ENCODE data around the gene TLR10. TPM values are rescaled to one million over a fixed set of nuclear protein-coding genes. Genes with fewer than 3 reads are reported as not detected.

Gene TLR10
- total RNA-seq, 1 experiment from 2014 or later = not detected

DNA sequence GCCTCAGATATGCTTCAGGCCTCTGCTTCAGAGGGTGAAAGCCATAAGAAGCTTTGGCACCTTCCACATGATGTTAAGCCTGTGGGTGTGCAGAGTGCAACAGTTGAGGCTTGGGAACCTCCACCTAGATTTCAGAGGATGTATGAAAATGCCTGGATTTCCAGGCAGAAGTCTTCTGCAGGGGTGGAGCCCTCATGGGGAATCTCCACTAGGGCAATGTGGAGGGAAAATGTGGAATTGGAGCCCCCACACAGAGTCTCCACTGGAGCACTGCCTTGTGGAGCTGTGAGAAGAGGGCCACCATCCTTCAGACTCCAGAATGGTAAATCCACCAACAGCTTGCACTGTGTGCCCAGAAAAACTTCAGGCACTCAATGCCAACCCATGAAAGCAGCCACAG, 35.2 kb downstream of the TLR10 start:
- Histone ChIP-seq H3K27me3 (ENCODE audit: insufficient read depth, low read depth) (no peaks in the 10 kb centered on the region), H3F3A (ENCODE audit: insufficient read depth, low read depth) (peaks cover 9% of the 10 kb centered on the region; the same call in 1 of the 2 replicates), H3K4me2 (no peak overlapping the region), H3K36me3 (ENCODE audit: low read depth) (no peaks in the 10 kb centered on the region), H3K9me3 (ENCODE audit: insufficient read depth, low read depth) (0 out of 2 replicates have a peak, but pooled peaks cover 4% of the 10 kb centered on the region), H3K4me3 (no peak overlapping the region), H4K20me1 (ENCODE audit: insufficient read depth) (no peaks in the 10 kb centered on the region), H3K79me2 (ENCODE audit: low read depth) (no peaks in the 10 kb centered on the region), H3K27ac (no peak overlapping the region), H2AFZ (no peak overlapping the region), H3K9me2 (ENCODE audit: insufficient read depth) (no peaks in the 10 kb centered on the region), H3K4me1 (replicated peaks; ENCODE audit: insufficient read depth) (peaks cover 22% of the 10 kb centered on the region)
- ChIA-PET CTCF (no interaction called here), POLR2A (ENCODE audit: unreplicated experiment) (no interaction called here)
- TF ChIP-seq, protein P1, sequence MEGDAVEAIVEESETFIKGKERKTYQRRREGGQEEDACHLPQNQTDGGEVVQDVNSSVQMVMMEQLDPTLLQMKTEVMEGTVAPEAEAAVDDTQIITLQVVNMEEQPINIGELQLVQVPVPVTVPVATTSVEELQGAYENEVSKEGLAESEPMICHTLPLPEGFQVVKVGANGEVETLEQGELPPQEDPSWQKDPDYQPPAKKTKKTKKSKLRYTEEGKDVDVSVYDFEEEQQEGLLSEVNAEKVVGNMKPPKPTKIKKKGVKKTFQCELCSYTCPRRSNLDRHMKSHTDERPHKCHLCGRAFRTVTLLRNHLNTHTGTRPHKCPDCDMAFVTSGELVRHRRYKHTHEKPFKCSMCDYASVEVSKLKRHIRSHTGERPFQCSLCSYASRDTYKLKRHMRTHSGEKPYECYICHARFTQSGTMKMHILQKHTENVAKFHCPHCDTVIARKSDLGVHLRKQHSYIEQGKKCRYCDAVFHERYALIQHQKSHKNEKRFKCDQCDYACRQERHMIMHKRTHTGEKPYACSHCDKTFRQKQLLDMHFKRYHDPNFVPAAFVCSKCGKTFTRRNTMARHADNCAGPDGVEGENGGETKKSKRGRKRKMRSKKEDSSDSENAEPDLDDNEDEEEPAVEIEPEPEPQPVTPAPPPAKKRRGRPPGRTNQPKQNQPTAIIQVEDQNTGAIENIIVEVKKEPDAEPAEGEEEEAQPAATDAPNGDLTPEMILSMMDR (conservative IDR thresholded peaks at IDR 0.05) = no peak
- TF ChIP-seq EZH2 (IDR thresholded peaks at IDR 0.05; ENCODE audit: low read depth) = no peak
- intact Hi-C loops (cut with micrococcal nuclease; ENCODE audit: unreplicated experiment) = no loop called here
- BruUV-seq (replicated peaks) = no TSS peak
- DNase-seq = no peak

DNA sequence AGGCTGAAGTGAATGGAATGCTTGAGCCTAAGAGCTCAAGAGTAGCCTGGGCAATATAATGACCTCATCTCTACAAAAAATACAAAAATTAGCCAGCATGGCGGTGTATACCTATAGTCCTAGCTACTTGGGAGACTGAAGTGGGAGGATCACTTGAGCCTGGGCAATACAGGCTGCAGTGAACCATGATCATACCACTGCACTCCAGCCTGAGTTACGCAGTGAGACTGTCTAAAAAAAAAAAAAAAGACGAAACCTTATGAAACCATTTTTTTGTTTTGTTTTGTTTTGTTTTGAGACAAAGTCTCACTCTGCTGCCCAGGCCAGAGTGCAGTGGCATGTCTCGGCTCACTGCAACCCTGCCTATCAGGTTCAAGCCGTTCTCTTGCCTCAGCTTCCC, 36.9 kb downstream of the TLR10 start:
- no peak for DNase-seq
- CTCF ChIA-PET = no interaction called here
- Histone ChIP-seq H3K36me3 (ENCODE audit: low read depth) (no peaks in the 10 kb centered on the region), H4K20me1 (ENCODE audit: insufficient read depth) (no peaks in the 10 kb centered on the region), H3K27me3 (ENCODE audit: insufficient read depth, low read depth) (no peaks in the 10 kb centered on the region), H3K4me2 (no peak overlapping the region), H3K4me1 (replicated peaks; ENCODE audit: insufficient read depth) (peaks cover 4% of the 10 kb centered on the region), H2AFZ (no peak overlapping the region), H3K9me2 (ENCODE audit: insufficient read depth) (no peaks in the 10 kb centered on the region), H3K27ac (no peak overlapping the region), H3F3A (ENCODE audit: insufficient read depth, low read depth) (no peaks in the 10 kb centered on the region), H3K79me2 (ENCODE audit: low read depth) (no peaks in the 10 kb centered on the region), H3K4me3 (no peak overlapping the region), H3K9me3 (ENCODE audit: insufficient read depth, low read depth) (0 out of 2 replicates have a peak, but pooled peaks cover 4% of the 10 kb centered on the region)
- POLR2A ChIA-PET (ENCODE audit: unreplicated experiment) = no interaction called here
- no TSS peak for BruUV-seq (replicated peaks)
- intact Hi-C loops (cut with micrococcal nuclease; ENCODE audit: unreplicated experiment) = no loop called here
- TF ChIP-seq EZH2 (IDR thresholded peaks at IDR 0.05; ENCODE audit: low read depth) = no peak
- TF ChIP-seq, protein P1 (conservative IDR thresholded peaks at IDR 0.05) = no peak

DNA sequence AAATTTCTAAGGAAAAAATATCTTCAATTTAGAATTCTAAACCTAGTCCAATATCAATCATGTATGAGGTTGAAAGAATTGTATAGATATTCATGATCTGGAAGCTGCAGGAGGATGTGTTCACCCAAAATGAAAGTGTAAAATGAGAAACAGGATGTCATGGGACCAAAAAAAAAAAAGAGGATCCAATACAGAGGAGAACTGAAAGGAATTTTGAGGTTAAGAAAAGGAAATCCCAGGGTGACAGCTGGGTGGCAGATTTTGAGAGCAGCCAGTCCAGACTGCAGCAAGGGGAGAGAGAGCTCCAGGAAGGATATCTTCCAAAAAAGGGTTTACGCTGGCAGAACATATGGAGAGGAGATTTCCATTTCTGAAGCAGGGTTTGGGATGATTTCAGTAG, 38.9 kb downstream of the TLR10 start:
- no peak overlapping the region for H3K4me2 ChIP-seq
- DNase-seq = no peak
- no peaks in the 10 kb centered on the region for H3K9me3 ChIP-seq (ENCODE audit: insufficient read depth, low read depth)
- H3K27me3 ChIP-seq (ENCODE audit: insufficient read depth, low read depth) = no peaks in the 10 kb centered on the region
- intact Hi-C loops (cut with micrococcal nuclease; ENCODE audit: unreplicated experiment) = no loop called here
- ChIA-PET POLR2A (ENCODE audit: unreplicated experiment) (interaction anchor here (0.7 kb wide), 1 partner anchor 229 kb away, joined by 7 read pairs; no protein-coding TSS in a partner anchor), CTCF (interaction anchor here (0.7 kb wide), 1 partner anchor 665 kb away, joined by 4 read pairs; no protein-coding TSS in a partner anchor)
- no peaks in the 10 kb centered on the region for H4K20me1 ChIP-seq (ENCODE audit: insufficient read depth)
- no peaks in the 10 kb centered on the region for H3K4me1 ChIP-seq (replicated peaks; ENCODE audit: insufficient read depth)
- H3K27ac ChIP-seq = no peak overlapping the region
- no peak overlapping the region for H3K4me3 ChIP-seq
- no peaks in the 10 kb centered on the region for H3K79me2 ChIP-seq (ENCODE audit: low read depth)
- no TSS peak for BruUV-seq (replicated peaks)
- no peaks in the 10 kb centered on the region for H3K9me2 ChIP-seq (ENCODE audit: insufficient read depth)
- no peak for TF ChIP-seq EZH2 (IDR thresholded peaks at IDR 0.05; ENCODE audit: low read depth)
- TF ChIP-seq, protein P1 (conservative IDR thresholded peaks at IDR 0.05) = no peak
- H3F3A ChIP-seq (ENCODE audit: insufficient read depth, low read depth) = no peaks in the 10 kb centered on the region
- no peak overlapping the region for H2AFZ ChIP-seq
- no peaks in the 10 kb centered on the region for H3K36me3 ChIP-seq (ENCODE audit: low read depth)
